HG03575 (cell line): ENCODE results near the gene DSG4.

Experiments
- ATAC-seq: cut with Tn5 transposase; IDR thresholded peaks from one replicate; pipeline ENCODE4 v1.9.1; 2021; ENCODE audit not compliant: unreplicated experiment, insufficient number of reproducible peaks, low FRiP score; ENCODE audit errors: extremely low read depth

Gene DSG4

DNA sequence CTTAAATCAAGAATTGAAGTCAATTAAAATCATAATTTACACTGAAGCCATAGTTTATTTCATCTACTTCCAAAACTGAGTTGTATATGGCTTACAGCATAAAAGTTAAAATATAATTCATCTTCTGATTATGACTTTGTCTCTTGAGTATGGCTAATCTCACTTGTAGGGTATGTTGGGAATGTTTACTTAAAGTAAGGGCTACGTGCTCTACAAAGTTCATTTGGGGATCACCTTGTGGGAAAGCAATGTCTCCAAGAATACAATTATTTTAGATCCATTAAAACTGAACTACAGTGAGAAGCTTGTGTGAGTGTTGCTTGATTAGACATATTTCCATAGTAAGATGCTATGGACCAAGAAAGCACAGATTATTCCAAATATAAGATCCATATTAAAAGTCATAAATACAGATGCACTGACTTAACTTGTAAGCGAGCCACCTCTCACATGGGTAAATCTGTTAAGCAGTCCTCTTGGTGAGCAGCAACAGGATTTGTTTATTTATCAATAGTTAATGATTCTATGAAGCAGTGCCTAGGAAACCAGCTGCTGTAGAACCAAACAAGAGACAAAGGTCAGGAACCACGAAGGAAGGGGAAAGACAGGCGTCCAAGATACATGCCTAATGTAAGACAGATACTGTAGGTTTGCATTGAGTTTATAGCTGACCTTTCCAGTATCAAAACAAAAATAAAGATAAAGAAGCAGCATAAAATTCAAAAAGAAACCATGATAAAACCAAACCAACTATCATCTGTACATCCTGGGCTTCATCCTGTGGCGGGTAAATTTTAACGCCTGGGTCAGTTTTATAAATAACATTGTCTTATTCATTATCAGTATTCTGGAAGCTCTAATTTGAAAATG, 24.8 kb downstream of the DSG4 start:
- ATAC-seq = no peak

GRCh38 chr18:31402026-31402373, 25.4 kb downstream of the DSG4 start:
- ATAC-seq = no peak

GRCh38 chr18:31403409-31403808, 26.8 kb downstream of the DSG4 start:
- no peak for ATAC-seq

- ATAC-seq = no peak
These were observed 31.1 kb downstream of the DSG4 start for GRCh38 chr18:31407649-31408048.

DNA sequence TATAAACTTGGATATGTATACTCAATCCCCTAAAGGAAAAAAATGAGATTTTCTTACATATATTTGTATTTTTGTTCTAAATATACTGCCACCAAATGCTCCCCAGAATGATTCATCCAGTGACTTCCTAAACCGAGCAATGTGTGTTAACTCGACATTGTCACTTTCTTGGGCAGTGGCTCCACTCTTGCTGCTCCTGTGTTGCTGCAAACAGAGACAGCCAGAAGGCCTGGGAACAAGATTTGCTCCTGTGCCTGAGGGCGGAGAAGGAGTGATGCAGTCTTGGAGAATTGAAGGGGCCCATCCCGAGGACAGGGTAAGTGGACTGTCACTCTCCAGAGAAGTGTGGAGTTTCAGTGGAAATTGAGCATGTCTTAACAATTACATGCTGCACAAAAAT, 32.7 kb downstream of the DSG4 start:
- no peak for ATAC-seq

DNA sequence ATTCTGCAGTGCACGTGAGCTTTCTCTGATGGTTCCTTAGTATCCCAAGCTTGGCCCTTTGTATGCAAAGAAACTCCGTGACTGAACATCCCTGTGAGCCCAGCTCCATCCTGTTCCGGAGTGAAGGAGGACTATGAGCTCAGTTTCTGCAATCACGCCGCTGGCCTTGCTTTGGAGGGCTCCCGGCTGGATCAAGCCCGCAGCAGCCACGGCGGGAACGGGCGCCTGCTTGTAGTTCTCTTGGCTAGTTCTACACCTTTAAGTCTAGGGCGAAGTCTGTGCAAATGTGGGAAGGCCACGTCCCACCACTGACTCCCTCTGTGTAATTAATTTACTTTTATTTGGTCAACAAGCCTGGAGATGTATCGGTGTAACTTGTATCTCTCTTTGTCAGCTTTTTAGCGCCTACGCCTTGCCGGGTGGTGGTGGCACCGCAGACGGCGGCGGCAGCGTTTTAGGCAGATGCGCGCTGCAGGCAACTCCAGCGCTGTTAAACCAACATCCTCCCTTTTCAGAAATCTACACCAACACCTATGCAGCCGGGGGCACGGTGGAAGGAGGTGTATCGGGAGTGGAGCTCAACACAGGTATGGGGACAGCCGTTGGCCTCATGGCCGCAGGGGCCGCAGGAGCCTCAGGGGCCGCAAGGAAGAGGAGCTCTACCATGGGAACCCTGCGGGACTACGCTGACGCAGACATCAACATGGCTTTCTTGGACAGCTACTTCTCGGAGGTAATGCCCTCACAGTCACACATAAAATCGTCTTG, 34.3 kb downstream of the DSG4 start:
- ATAC-seq = no peak

DNA sequence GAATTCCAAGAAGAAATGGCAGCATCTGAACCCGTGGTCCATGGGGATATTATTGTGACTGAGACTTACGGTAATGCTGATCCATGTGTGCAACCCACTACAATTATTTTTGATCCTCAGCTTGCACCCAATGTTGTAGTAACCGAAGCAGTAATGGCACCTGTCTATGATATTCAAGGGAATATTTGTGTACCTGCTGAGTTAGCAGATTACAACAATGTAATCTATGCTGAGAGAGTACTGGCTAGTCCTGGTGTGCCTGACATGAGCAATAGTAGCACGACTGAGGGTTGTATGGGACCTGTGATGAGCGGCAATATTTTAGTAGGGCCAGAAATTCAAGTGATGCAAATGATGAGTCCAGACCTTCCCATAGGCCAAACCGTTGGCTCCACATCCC, 36.6 kb downstream of the DSG4 start:
- no peak for ATAC-seq

DNA sequence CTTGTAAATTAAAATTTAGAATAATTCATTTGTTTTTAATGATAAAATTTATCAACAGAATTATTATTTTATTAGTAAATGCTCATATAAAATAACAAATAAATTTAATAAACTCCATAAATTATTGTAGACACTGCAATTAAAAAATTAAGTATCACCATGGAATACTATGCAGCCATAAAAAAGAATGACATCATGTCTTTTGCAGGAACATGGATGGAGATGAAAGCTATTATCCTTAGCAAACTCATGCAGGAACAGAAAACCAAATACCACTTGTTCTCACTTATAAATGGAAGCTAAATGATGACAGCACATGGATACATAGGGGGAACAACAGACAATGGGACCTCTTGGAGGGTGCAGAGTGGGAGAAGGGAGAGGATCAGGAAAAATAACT, 41.3 kb downstream of the DSG4 start:
- no peak for ATAC-seq

DNA sequence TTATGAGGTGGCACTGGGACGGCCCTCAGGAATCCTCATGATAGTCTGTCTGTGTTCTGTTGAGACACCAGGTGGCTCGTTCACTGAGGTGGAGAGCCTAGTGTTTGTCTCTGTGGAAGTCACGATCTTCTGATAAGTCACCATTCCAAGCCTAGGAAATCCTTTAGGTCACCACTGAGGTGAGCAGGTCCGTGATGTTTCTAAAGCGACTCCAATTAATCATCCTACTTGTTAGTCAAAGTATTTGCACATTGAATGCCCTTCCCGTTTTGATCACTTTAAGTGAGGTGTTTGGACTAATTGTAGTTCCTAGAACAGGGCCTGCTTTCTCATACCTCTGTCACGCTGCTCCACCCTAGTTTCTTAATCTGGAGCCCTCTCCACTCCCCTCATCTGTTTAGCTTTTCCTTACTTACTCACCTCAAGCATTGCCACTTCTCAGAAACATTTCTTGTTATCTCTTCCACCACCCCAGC, 42.9 kb downstream of the DSG4 start:
- ATAC-seq = no peak

DNA sequence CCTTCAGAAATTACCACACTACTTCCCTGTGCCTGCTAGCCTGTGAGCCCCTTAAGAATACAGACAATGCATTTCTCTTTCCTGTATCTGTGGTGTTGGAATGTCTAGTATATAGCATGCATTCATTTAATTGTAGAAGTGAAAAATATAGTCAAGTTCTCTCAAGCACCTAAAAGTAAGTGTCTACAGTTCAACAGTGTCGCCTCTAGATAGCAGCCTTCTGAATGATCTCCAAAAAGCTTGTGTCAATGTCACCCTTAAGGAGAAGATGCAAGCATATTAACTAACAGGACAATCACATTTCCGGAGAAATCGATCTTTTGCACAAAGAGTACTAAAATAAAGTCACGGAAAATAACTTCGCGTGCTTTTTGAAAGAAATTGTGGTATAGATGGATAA, 43.5 kb downstream of the DSG4 start:
- no peak for ATAC-seq

- ATAC-seq = no peak
These were observed 43.9 kb downstream of the DSG4 start for GRCh38 chr18:31420524-31420923.

DNA sequence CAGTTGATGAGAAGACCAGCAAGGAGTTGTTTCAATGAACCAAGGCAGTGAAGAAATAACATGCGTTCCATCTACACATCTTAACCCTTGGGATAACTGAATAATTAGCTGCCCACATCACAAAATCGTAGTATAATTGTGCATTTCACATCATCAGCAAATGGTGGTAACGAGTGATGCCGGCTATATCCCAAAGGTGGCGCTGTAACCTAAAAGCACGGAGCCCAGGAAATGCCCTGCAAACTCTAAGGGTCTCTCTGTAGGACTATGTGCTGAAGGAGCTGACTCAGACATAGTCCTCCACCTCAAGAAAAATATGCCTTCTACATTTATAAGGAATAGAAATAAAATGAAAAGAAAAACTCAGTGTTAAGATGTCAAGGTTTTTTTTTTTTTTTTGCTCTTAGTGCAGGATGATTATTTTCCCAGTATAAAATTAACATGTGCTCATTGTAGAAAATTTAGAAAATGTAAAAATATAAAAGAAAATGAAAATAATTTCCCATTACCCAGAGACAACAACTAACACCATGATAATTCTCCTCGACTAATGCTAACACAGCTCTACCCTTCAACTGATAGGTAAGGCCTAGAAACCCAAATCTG, 47.9 kb downstream of the DSG4 start:
- no peak for ATAC-seq

GRCh38 chr18:31426021-31426420, 49.4 kb downstream of the DSG4 start:
- no peak for ATAC-seq

DNA sequence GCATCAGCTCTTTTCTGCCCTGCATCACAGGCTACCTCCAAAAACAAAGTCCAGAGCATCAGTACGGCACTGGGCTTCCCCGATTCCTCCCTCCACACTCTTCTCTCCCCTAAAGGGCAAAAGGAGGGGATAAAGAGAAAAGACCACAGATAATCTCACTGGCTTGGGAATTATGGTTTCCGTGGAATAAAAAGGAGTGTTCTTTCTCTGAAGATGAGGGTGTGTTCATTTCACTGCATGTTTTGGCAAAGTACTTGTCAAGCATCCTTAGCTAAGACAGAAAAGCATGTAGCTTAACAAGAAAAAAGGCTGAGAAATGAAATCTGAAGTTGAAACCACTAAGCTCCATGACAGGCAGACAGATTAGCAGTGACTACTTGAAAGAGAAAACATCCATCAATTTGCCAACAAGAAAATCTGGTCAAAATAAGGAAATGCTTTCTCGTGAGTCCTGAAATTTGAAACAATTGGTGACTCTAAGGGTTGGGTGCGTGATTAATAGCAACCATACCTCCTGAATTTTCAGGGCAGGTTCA, 50.4 kb downstream of the DSG4 start:
- ATAC-seq = no peak

DNA sequence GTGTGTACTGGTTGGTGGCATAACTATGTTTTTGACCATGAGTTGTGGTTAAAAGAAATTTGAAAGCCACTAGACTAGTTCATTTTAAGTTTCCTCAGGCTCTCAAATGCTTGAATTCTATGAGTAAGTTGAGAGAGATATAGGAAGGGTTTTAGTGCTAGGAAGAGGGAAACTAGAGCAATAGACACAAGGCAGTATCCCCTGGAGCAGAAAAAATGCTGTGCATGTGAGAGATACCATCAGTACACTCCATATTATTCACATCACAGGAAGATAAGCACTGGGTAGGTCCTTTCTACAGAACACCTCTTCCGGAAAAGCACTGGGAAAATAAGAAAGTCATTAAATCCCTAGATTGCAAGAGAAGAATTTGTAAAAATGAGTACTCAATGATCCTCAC, 51.6 kb downstream of the DSG4 start:
- no peak for ATAC-seq

DNA sequence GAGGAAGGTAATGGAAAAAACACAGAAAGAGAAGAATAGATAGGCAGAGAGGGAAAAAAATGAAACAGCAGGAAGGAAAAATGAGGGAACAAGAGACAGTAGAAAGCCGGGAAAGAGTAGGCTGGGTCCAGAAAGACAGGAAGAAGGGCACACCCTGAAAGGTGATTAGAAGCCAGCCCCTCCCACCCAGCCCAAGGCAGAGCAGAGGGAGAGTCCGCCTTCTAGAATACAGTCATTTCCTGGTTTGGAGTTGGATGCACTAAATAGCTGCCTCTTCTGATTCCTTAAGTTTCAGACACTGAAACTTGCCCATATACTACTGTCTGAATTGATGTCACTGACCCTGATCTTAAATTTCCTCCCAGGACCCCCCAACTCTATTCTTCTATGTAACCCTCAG, 53.0 kb downstream of the DSG4 start:
- no peak for ATAC-seq

DNA sequence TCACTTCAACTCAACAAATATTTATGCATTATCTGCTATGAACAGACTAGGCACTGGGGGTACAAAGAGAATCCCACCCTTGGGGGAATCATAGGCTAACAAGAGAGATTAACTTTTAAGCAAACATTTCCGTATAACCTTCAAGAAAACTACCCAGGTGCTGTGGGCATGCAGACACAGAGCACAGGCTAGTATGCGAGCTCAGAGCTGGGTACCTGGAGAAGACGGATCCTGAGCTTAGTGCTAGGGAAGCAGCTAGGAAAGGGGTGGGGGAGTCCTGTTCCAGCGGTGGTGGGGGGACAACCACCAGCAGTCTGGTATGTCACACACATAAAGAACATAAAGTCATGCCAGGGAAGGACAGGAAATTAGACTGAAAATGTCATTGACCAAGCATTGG, 53.5 kb downstream of the DSG4 start:
- no peak for ATAC-seq

GRCh38 chr18:31430554-31430953, 54.0 kb downstream of the DSG4 start:
- no peak for ATAC-seq

DNA sequence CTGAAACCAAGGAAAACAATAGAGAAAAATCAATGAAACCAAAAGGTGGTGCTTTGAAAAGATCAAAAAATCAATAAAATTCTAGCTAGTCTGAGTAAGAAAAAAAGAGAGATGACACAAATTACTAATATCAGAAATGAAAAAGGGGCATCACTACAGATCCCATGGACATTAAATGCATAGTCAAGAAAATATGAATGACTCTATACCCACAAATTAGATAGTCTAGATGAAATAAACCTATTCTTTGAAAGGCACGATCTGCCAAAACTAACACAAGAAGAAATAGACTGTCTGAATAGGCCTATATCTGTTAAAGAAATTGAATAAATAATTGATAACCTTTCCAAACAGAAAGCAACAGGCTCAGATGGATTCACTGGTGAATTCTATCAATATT, 55.7 kb downstream of the DSG4 start:
- no peak for ATAC-seq

DNA sequence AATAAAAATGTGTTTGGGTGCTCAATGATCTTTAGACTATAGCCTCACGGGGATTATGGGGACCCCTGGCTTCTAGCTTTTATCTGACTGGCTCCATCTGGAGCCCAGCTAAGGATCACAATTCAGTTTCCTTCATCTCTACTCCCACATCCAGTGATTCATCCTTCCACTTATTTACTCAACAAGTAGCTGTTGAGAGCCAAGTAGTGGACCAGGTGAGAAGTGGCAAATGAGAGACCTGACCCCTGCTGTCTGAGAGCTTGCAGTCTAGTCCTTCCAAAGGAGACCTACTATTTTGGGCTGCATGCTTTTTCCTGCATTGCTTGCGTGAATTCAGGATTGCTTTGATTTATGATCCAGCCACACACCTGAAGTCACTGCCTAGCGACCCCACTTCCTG, 60.2 kb downstream of the DSG4 start:
- no peak for ATAC-seq
